HL-60/S4 treated with retinoic acid at 250 ng/mL for 4 days and 3 days (cell line): ENCODE results near the gene DNASE1L1.

ENCODE experiments used
- in situ Hi-C: fragments of 300-500 bp; cut with MboI; formaldehyde crosslinking; loops from 2 replicates; pipeline ENCODE4 v1.7.0; 2022; ENCODE audit warnings: low sequenced_read_pairs

Gene DNASE1L1

DNA sequence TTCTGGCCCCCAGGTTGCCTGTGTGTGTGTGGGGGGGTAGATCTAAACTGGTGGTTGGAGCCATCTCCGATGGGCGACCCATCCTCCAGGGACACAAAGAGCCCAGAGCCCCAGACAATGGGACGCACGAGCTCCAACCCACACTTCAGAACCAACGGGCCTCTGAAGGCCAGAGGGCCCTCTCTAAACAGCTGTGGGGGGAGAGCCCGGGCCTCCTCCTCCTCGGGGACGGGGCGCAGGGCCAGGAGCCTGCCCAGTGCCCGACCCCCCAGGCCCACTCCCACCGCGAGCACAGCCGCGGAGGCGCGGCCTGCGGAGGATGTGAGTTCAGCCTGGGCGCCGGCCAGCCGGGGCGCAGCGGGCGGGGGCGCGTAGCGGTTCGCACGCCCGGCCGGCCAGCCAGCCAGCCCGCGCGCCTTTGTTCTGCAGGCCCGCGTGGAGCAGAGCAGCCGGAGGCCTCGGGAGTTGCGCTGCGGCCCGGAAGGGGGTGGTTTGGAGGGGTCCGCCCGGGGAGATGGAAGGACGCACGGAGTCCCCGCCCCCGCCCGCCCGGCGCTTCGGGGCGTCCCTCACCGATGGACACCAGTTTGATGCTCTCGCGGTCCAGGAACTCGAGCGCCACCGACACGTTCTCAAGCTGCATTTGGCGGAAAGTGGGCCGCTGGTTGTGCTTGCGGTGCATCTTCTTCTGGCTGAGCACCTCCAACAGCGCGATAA, 38.6 kb downstream of the DNASE1L1 start:
- in situ Hi-C loops: no loop called here

DNA sequence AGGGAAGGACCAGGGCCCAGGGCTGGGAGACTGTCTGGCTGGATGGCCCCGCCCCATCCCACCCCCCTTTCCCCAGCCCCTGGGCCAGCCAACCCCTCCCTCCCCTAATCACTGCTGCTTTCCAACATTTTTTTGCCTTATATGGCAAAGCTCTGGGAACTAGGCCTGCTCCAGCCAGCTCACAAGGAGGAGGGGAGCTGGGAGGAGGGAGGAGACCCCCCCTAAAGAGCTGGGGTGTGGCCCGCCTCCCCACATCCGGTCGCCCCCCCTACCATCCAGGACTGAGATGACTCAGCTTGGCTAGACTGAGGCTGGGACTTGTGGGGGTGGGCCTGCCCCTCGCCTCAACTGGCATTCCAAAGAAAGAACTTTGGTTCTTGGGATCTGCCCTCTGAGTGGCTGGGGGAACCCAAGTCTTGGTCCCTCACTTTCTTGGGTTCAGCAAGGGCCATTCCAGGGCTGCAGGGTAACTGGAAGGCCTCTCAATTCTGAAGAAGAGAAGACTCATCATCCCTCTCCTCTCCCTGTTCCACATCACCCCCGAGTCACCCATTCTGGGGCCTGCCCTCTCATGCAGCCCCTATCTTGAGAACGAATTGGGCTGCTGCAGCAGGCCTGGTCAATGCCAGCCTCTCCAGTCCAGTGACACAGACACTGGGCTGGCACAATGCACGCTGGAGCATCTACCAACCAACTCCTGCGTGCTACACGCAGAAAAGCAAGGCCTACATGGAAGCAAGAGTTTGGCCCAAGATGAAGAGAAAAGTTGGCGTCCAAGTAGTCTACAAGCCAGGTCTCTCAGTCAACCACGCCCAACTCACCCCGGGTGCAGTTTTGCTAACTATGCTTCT, 39.4 kb downstream of the DNASE1L1 start:
- in situ Hi-C loops: no loop called here

DNA sequence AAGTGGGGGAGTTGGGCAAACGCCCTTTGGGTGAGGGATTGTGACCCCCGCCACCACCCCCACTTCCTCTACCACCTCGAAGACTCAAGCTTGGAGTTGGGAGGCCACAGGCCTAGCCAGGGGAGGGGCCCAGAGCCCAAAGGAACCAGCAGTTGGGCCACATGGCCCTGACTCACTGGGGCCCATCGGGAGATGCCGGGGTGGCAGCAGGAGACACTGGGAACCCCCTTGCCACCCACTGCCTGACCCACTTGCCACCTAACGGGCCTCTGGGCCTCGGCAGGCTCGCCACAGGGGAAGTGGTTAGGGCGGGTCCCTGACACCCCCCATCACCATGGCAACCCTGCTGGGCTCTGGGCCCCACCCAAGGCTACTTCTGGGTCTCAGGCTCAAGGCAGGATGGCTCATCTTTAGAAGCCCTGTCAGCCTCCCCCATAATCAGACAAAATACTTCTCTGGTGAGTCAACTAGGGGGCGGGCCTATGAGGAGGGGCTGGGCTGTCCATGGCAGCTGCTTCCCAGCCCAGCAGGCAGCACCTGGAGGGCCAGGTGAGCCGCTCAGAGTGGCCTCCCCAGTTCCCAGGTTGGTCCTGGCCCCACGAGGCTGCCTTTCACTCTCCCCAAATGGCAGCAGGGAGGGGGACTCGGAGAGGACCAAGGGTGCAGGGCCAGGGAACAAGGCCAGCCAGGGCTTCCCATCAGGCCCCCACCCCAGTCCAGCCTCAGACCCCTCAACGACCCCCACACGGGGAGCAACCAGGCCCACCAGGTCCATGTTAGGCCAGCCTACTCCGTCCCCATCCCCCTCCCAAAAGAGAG, 40.2 kb downstream of the DNASE1L1 start:
- in situ Hi-C loops: no loop called here

DNA sequence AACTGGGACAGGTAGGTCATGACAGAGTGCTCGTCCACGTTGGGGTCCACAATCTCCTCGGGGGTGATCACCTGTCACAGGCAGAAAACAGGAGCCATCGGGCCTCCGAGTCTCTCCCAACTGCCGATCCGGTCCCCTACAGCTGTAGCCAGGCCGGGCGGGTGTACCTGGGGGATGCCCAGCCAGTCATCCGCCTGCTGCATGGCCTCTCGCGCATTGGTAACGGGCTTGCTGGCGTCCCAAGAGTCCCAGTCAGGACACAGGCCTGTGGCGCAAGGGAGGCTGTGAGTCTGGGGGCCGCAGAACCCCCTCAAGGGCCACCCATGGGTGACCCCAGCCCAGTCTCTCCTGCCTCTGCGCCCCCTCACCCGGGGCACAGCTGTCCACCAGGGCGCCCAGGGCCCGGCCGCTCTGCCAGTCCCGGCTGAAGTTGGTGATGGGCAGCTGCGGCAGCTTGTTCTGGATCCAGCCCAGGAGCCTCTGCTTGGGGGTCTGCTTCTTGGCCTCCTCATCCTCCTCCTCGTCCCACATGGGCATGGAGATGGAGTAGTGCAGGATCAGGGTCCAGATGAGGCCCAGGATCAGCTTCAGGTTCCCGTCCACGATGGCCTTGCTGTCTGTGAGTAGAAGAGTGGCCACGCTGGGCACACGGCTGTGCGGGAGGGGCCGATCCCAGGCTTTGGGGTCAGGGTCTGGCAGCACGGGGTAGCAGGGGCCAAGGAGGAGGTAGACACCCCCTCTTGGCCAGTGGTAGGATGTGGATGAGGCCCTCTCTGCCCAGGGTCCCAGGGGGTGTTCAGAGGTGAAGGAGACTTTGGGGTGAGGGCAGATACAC, 41.4 kb downstream of the DNASE1L1 start:
- in situ Hi-C loops: no loop called here

GRCh38 chrX:154366666-154367055, 42.4 kb downstream of the DNASE1L1 start:
- in situ Hi-C loops: no loop called here

- in situ Hi-C loops: no loop called here
These were observed 42.9 kb downstream of the DNASE1L1 start for GRCh38 chrX:154365997-154366665.

DNA sequence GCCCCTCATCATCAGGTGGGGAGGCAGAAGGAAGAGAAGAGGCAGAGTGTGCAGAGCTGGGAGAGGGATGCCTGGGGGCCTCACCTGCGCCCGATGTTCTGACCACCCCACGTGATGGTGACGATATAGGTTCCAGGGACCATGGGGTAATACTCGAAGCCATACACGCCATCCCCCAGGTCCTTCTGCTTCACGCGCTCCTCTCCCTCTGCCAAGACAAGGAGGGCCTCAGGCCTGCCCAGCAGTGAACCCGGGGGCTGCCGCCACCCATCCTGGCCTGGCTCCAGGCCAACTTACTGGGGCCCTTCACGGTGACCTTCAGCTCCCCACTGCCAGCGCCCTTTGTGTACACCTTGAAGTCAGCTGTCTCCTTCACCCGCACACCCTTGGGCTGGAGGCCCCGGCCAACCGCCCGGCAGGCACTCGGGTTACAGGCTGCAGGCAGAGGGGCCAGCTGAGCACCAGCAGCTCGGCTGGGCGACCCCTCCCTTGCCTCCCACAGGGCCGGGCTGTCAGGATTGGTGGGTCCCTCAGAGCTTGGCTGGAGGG, 43.9 kb downstream of the DNASE1L1 start:
- in situ Hi-C loops: no loop called here

GRCh38 chrX:154363706-154364439, 45.2 kb downstream of the DNASE1L1 start:
- in situ Hi-C loops: no loop called here

DNA sequence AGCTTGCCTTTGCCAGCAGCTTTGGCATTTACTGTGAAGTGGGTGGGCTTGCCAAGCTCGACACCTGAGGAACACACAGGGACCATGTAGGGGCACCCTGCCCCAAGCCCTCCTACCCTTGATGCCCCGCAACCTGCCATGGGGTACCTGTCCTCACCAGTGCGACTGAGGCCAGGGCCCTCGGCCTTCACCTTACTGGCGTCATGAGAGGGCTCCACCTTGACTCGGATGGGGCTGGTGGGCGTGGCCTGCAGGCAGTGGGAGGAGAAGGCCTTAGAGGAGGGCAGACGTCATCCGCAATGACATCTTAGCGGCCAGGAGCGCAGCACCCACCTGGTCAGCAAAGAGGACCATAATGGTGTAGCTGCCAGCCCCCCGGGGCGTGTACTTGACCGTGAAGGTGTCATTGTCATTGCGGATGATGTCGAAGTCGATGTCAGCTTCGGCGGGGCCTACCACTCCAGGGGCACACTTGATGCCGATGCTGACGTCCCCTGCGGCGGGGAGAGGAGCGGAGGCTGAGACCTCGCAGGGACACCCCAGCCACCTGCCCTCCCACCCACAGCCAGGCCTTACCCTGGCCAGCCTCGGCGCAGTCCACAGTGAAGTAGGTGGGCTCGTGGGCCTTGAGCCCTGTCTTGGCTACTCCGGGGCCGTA, 46.8 kb downstream of the DNASE1L1 start:
- in situ Hi-C loops: no loop called here

GRCh38 chrX:154360155-154360713, 48.8 kb downstream of the DNASE1L1 start:
- in situ Hi-C loops: no loop called here

DNA sequence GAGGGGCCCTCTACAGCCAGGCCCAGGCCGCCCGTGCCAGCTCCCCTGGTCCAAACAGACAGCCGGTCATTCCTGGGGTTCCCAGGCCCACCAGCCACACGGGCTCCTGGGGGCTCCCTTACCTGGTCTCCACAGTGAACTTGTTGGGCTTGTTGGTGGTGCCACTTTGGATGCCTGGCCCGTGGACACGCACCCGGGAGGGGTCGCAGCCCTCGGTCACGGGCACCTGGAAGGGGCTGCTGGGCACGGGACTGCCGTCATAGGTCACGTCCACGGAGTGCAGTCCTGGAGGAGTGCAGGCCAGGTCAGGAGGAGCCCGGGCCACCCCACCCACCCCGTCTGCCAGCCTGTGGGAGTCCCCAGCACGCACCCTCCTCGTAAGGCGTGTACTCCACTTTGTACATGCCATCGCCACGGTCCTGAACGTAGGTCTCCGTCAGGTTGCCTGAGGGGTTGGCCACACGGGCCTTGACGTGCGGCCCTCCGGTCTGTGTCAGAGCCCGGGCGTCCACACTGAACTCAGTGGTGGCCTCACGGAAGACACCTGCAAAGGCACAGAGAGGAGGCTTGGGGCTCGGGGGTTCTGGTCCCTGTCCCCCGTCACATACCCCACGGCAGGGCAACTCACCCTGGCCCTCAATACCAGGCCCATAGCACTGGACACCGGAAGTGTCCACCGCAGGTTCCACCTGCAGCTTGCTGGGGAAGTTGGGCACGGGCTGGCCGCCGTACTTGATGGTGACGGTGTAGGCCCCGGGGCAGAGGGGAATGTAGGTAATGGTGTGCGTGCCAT, 49.5 kb downstream of the DNASE1L1 start:
- in situ Hi-C loops: no loop called here

- in situ Hi-C loops: no loop called here
These were observed 50.2 kb downstream of the DNASE1L1 start for GRCh38 chrX:154358829-154359228.

GRCh38 chrX:154358011-154358410, 51.0 kb downstream of the DNASE1L1 start:
- in situ Hi-C loops: no loop called here

DNA sequence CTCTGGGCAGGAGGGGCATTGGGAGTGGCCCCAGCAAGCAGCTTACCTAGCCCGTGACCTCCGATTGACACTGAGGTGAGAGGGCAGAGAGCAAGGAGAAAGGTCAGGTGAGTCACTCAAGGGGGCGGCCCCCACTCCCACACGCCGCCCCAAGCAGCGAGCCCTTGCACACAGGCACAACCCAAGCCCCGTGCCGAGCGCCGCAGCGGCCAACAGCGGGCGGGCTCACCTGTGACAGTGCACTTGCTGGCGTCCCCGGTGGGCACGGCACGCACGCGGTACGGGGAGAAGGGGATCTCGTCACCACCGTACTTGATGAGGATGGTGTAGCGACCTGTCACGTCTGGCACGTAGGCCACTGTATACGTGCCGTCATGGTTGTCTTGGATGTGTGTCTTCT, 51.8 kb downstream of the DNASE1L1 start:
- in situ Hi-C loops: no loop called here

DNA sequence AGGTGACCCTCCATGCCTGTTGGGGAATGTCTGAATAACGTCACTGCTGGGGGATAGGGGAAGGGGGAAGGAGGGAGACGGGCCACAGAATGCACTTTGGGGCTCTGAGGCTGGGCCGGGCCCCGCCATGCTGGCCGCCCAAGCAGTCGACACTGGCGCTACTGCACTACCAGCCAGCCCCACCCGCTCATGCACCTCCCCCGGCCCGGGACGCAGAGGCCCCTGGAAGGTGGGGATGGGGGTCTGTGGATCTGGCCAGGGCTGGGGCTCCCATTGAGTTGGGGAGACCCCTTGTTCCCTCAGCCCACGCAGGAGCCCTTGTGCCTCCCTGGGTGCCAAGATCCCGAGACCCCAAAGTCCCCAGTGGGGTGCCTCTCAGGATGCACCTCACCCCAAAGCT, 52.5 kb downstream of the DNASE1L1 start:
- in situ Hi-C loops: no loop called here

GRCh38 chrX:154355776-154356140, 53.3 kb downstream of the DNASE1L1 start:
- in situ Hi-C loops: no loop called here

GRCh38 chrX:154355094-154355775, 53.8 kb downstream of the DNASE1L1 start:
- in situ Hi-C loops: no loop called here
